ENCODE data around the gene THOC1.

DNA sequence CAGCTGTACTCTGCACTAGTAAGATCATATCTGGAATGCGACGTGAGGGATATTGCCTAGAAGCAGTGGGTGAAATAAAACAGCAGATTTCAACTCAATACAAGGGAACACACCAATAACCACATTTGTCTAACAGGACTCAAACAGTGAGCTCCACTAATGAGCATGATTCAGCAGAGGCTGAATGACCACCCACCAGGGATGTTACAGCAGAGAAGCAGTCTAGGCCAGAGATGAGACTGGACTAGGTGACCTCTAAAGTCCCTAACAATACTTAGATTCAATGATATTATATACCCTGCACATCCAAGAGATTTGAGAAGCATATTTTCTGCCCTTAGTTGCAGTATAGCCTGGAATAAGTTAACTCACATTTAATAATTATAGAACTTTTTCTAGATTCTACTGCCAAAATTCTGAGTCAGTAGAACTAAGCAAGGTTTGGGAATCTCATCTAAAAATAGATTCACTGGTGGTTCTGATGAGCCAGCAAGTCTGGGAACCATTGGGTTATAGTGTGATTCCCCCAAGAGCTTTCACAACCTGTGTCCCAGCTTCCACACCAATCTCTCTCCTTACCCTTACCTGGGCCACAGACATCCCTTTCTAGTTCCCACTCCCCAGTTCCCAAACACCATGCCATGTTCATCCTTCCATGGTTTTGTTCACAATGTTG lies 6.3 kb downstream of the THOC1 start:
- no peak for TF ChIP-seq ZNF274 (IDR thresholded peaks at IDR 0.05; ENCODE audit: low read depth, low read length)
- TF ChIP-seq YY1 (IDR thresholded peaks at IDR 0.05; ENCODE audit: insufficient read depth, insufficient read length) = no peak
- no peak for TF ChIP-seq SUZ12 (IDR thresholded peaks at IDR 0.05; ENCODE audit: extremely low read depth, insufficient read depth, insufficient read length)
